ENCODE data around the gene DENND2A. TPM values are rescaled to one million over a fixed set of nuclear protein-coding genes. Genes with fewer than 3 reads are reported as not detected.
A peak's percentile ranks its signal among the peaks of the same experiment; 100 is the strongest.

DENND2A gene
- total and polyA plus RNA-seq, 2 donors (not counting 1 experiment from before 2014, with no cell fraction given): 30.6 to 39.0 TPM

GRCh38 chr7:140526214-140526613 is 114.4 kb downstream of the DENND2A start:
- Histone ChIP-seq H4K20me1 (ENCODE audit: control insufficient read depth, extremely low read depth, insufficient read depth, low read length) (no peaks in the 10 kb centered on the region), H3K4me2 (ENCODE audit: extremely low read depth, insufficient read depth, low read length) (no peak overlapping the region), H3K4me1 (ENCODE audit: control insufficient read depth, extremely low read depth, insufficient read depth, low read length) (no peaks in the 10 kb centered on the region), H3K9ac (ENCODE audit: insufficient read depth, low read length) (no peak overlapping the region), H3K27me3 (ENCODE audit: control insufficient read depth, insufficient read depth, low read length) (no peaks in the 10 kb centered on the region), H2AFZ (ENCODE audit: low read length) (no peak overlapping the region), H3K79me2 (ENCODE audit: control insufficient read depth, insufficient read depth, low read length) (no peaks in the 10 kb centered on the region), H3K36me3 (ENCODE audit: control insufficient read depth, insufficient read depth, low read length) (peaks cover 12% of the 10 kb centered on the region), H3K27ac (ENCODE audit: insufficient read depth, low read length) (no peak overlapping the region), H3K4me3 (replicated peaks in 1 of 4; ENCODE audit: control extremely low read depth in 1 of 4, insufficient read depth in 1 of 4, low read depth in 3 of 4, low read length in 4 of 4) (no peak overlapping the region), H3K9me3 (ENCODE audit: control insufficient read depth, insufficient read depth, low read depth, low read length) (no peaks in the 10 kb centered on the region)
- no peak for DNase-seq (ENCODE audit: low read depth in 2 of 2)
- no peak for TF ChIP-seq EZH2 (IDR thresholded peaks at IDR 0.05; ENCODE audit: low read length, missing control alignments)
- TF ChIP-seq, protein P1, sequence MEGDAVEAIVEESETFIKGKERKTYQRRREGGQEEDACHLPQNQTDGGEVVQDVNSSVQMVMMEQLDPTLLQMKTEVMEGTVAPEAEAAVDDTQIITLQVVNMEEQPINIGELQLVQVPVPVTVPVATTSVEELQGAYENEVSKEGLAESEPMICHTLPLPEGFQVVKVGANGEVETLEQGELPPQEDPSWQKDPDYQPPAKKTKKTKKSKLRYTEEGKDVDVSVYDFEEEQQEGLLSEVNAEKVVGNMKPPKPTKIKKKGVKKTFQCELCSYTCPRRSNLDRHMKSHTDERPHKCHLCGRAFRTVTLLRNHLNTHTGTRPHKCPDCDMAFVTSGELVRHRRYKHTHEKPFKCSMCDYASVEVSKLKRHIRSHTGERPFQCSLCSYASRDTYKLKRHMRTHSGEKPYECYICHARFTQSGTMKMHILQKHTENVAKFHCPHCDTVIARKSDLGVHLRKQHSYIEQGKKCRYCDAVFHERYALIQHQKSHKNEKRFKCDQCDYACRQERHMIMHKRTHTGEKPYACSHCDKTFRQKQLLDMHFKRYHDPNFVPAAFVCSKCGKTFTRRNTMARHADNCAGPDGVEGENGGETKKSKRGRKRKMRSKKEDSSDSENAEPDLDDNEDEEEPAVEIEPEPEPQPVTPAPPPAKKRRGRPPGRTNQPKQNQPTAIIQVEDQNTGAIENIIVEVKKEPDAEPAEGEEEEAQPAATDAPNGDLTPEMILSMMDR (conservative IDR thresholded peaks at IDR 0.05 in 1 of 2, IDR thresholded peaks at IDR 0.05 in 1 of 2; ENCODE audit: low read depth in 1 of 2, low read length in 2 of 2): no peak

DNA sequence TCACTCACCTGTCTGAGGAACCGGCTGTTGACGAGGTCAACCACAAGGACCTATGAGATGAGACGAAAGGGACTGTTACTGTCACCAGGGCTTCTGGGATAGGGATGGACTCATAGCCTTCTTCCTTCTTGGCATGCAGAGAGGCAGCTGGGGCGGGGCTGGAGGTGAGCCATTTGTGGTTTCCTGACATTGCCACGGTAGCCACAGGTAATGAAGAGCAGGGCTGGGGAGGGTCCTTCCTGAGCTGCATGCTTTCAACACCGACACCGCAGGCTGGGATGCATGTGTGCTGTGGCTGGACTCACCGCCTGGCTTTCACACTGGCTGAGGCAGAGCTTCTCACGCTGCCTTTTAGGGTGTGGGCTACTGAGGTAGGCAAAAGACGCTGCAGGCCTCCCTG is 114.9 kb downstream of the DENND2A start:
- Histone ChIP-seq H3K4me3 (replicated peaks in 1 of 4; ENCODE audit: control extremely low read depth in 1 of 4, insufficient read depth in 1 of 4, low read depth in 3 of 4, low read length in 4 of 4) (no peak overlapping the region), H3K27me3 (ENCODE audit: control insufficient read depth, insufficient read depth, low read length) (no peaks in the 10 kb centered on the region), H3K4me1 (ENCODE audit: control insufficient read depth, extremely low read depth, insufficient read depth, low read length) (no peaks in the 10 kb centered on the region), H2AFZ (ENCODE audit: low read length) (no peak overlapping the region), H3K79me2 (ENCODE audit: control insufficient read depth, insufficient read depth, low read length) (no peaks in the 10 kb centered on the region), H4K20me1 (ENCODE audit: control insufficient read depth, extremely low read depth, insufficient read depth, low read length) (no peaks in the 10 kb centered on the region), H3K9me3 (ENCODE audit: control insufficient read depth, insufficient read depth, low read depth, low read length) (no peaks in the 10 kb centered on the region), H3K4me2 (ENCODE audit: extremely low read depth, insufficient read depth, low read length) (no peak overlapping the region), H3K36me3 (ENCODE audit: control insufficient read depth, insufficient read depth, low read length) (peaks cover 12% of the 10 kb centered on the region), H3K27ac (ENCODE audit: insufficient read depth, low read length) (no peak overlapping the region), H3K9ac (ENCODE audit: insufficient read depth, low read length) (no peak overlapping the region)
- no peak for TF ChIP-seq EZH2 (IDR thresholded peaks at IDR 0.05; ENCODE audit: low read length, missing control alignments)
- DNase-seq (ENCODE audit: low read depth in 2 of 2): peak in 1 of 2 donors; percentile 83

GRCh38 chr7:140521421-140521820 is 119.2 kb downstream of the DENND2A start:
- no peaks in the 10 kb centered on the region for H3K79me2 ChIP-seq (ENCODE audit: control insufficient read depth, insufficient read depth, low read length)
- no peaks in the 10 kb centered on the region for H4K20me1 ChIP-seq (ENCODE audit: control insufficient read depth, extremely low read depth, insufficient read depth, low read length)
- no peak overlapping the region for H3K4me2 ChIP-seq (ENCODE audit: extremely low read depth, insufficient read depth, low read length)
- peaks cover 8% of the 10 kb centered on the region for H3K36me3 ChIP-seq (ENCODE audit: control insufficient read depth, insufficient read depth, low read length)
- H3K27me3 ChIP-seq (ENCODE audit: control insufficient read depth, insufficient read depth, low read length): no peaks in the 10 kb centered on the region
- no peak overlapping the region for H3K9ac ChIP-seq (ENCODE audit: insufficient read depth, low read length)
- TF ChIP-seq EZH2 (IDR thresholded peaks at IDR 0.05; ENCODE audit: low read length, missing control alignments): no peak
- TF ChIP-seq, protein P1 (conservative IDR thresholded peaks at IDR 0.05 in 1 of 2, IDR thresholded peaks at IDR 0.05 in 1 of 2; ENCODE audit: low read depth in 1 of 2, low read length in 2 of 2): no peak
- H3K4me1 ChIP-seq (ENCODE audit: control insufficient read depth, extremely low read depth, insufficient read depth, low read length): no peaks in the 10 kb centered on the region
- no peaks in the 10 kb centered on the region for H3K9me3 ChIP-seq (ENCODE audit: control insufficient read depth, insufficient read depth, low read depth, low read length)
- H3K27ac ChIP-seq (ENCODE audit: insufficient read depth, low read length): no peak overlapping the region
- H3K4me3 ChIP-seq (replicated peaks in 1 of 4; ENCODE audit: control extremely low read depth in 1 of 4, insufficient read depth in 1 of 4, low read depth in 3 of 4, low read length in 4 of 4): no peak overlapping the region
- H2AFZ ChIP-seq (ENCODE audit: low read length): no peak overlapping the region
- no peak for DNase-seq (ENCODE audit: low read depth in 2 of 2)

All from fibroblast of lung (primary cell).